Measurements from ENCODE around the gene CRHR1. TPM values are rescaled to one million over a fixed set of nuclear protein-coding genes. Genes with fewer than 3 reads are reported as not detected.

The CRHR1 gene
- polyA plus RNA-seq, 3 donors: not detected

- no peak for DNase-seq
- no peaks in the 10 kb centered on the region for H3K79me2 ChIP-seq (ENCODE audit: insufficient read depth, low read length)
- no peak for TF ChIP-seq CTCF (IDR thresholded peaks at IDR 0.05)
- H3K4me1 Mint-ChIP-seq: peaks cover 3% of the 10 kb centered on the region
- H3K4me1 ChIP-seq (ENCODE audit: control insufficient read depth in 1 of 2, insufficient read depth in 2 of 2, low read length in 2 of 2): no peaks in the 10 kb centered on the region
- H3K36me3 Mint-ChIP-seq: no peaks in the 10 kb centered on the region
- H2AFZ ChIP-seq (ENCODE audit: insufficient read depth, low read depth, low read length, poor library complexity, severe bottlenecking): no peak overlapping the region
- H3K27ac Mint-ChIP-seq: no peak overlapping the region
- WGBS (ENCODE audit: insufficient coverage): 86% methylated on average over 1 of the region's 5 CpGs
- intact Hi-C loops (cut with micrococcal nuclease): no loop called here
- no peaks in the 10 kb centered on the region for H4K20me1 ChIP-seq (ENCODE audit: insufficient read depth, low read length)
- no peak overlapping the region for H3K4me2 ChIP-seq (replicated peaks; ENCODE audit: extremely low read depth, low read length, poor library complexity, severe bottlenecking)
- peaks cover 0 to 12% of the 10 kb centered on the region in 2 donors for H3K27me3 ChIP-seq (ENCODE audit: control insufficient read depth in 2 of 2, insufficient read depth in 2 of 2, low read length in 2 of 2)
- no peaks in the 10 kb centered on the region for H3K36me3 ChIP-seq (replicated peaks in 1 of 2; ENCODE audit: control insufficient read depth in 1 of 2, insufficient read depth in 2 of 2, low read length in 2 of 2)
- H3K27me3 Mint-ChIP-seq (ENCODE audit: low read depth in 3 of 3): peaks cover 7 to 28% (median 20%) of the 10 kb centered on the region in 3 donors
- H3K9ac ChIP-seq (ENCODE audit: insufficient read depth, low read length, poor library complexity, severe bottlenecking): no peak overlapping the region
- H3K4me3 Mint-ChIP-seq: no peak overlapping the region
- no peak overlapping the region for H3K27ac ChIP-seq (ENCODE audit: low read depth in 1 of 2, low read length in 2 of 2)
- H3K4me3 ChIP-seq (replicated peaks in 1 of 3; ENCODE audit: low read depth in 2 of 3, low read length in 3 of 3): no peak overlapping the region
- H3K9me3 Mint-ChIP-seq: no peaks in the 10 kb centered on the region
- H3K9me3 ChIP-seq (replicated peaks in 1 of 2; ENCODE audit: control insufficient read depth in 1 of 2, insufficient read depth in 1 of 2, low read length in 2 of 2): no peaks in the 10 kb centered on the region
Observed at GRCh38 chr17:45847747-45848146, 63.6 kb downstream of the CRHR1 start.

DNA sequence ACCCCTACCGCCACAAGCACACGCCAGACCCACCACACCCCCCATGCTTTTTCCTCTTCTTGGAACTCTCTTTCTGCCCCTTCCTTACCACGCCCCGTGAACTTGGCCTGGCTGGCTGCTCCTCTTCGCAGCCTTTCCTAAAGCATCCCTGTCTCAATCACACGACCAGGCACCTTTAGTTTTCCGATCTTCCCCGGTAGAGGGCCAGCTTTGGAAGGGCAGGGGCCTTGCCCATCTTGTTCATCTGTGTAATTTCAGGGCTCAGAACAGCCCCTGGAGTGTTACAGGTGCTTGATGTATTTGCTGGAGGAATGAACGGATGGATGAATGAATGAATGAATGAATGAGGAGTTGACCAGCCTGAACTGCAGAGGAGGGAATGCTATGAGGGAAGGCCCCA, 64.3 kb downstream of the CRHR1 start:
- no peaks in the 10 kb centered on the region for H4K20me1 ChIP-seq (ENCODE audit: insufficient read depth, low read length)
- intact Hi-C loops (cut with micrococcal nuclease): no loop called here
- H3K4me1 ChIP-seq (ENCODE audit: control insufficient read depth in 1 of 2, insufficient read depth in 2 of 2, low read length in 2 of 2): no peaks in the 10 kb centered on the region
- Mint-ChIP-seq H3K9me3 (no peaks in the 10 kb centered on the region), H3K4me3 (no peak overlapping the region), H3K27ac (no peak overlapping the region), H3K4me1 (peaks cover 3% of the 10 kb centered on the region), H3K36me3 (no peaks in the 10 kb centered on the region), H3K27me3 (ENCODE audit: low read depth in 3 of 3) (peaks cover 12 to 28% (median 20%) of the 10 kb centered on the region in 3 donors)
- peaks cover 0 to 12% of the 10 kb centered on the region in 2 donors for H3K27me3 ChIP-seq (ENCODE audit: control insufficient read depth in 2 of 2, insufficient read depth in 2 of 2, low read length in 2 of 2)
- no peak overlapping the region for H3K9ac ChIP-seq (ENCODE audit: insufficient read depth, low read length, poor library complexity, severe bottlenecking)
- H3K36me3 ChIP-seq (replicated peaks in 1 of 2; ENCODE audit: control insufficient read depth in 1 of 2, insufficient read depth in 2 of 2, low read length in 2 of 2): no peaks in the 10 kb centered on the region
- WGBS (ENCODE audit: insufficient coverage): 86% methylated on average over 7 of the region's 9 CpGs
- no peaks in the 10 kb centered on the region for H3K9me3 ChIP-seq (replicated peaks in 1 of 2; ENCODE audit: control insufficient read depth in 1 of 2, insufficient read depth in 1 of 2, low read length in 2 of 2)
- H3K4me3 ChIP-seq (replicated peaks in 1 of 3; ENCODE audit: low read depth in 2 of 3, low read length in 3 of 3): no peak overlapping the region
- no peak overlapping the region for H3K4me2 ChIP-seq (replicated peaks; ENCODE audit: extremely low read depth, low read length, poor library complexity, severe bottlenecking)
- no peak for DNase-seq
- H2AFZ ChIP-seq (ENCODE audit: insufficient read depth, low read depth, low read length, poor library complexity, severe bottlenecking): no peak overlapping the region
- no peak for TF ChIP-seq CTCF (IDR thresholded peaks at IDR 0.05)
- H3K27ac ChIP-seq (ENCODE audit: low read depth in 1 of 2, low read length in 2 of 2): no peak overlapping the region
- H3K79me2 ChIP-seq (ENCODE audit: insufficient read depth, low read length): no peaks in the 10 kb centered on the region

All from CD14-positive monocyte (primary cell).